DND-41 (cell line): Measurements from ENCODE around the gene GAS7.

ENCODE experiments used
- ATAC-seq: fragments of 200-7000 bp; cut with Tn5 transposase; 3 replicates; pipeline ENCODE4 v1.9.1; 2021; ENCODE audit warnings: low read depth; ENCODE audit not compliant: insufficient read depth
- DNase-seq: peaks from one replicate; pipeline ENCODE4 v3.0.0-alpha.2; 2020
- H2AFZ ChIP-seq: 2 replicates; pipeline ENCODE4 v1.6.0; 2012; ENCODE audit warnings: low read depth, low read length
- H3K27ac ChIP-seq: 2 replicates; pipeline ENCODE4 v1.5.1; 2012; ENCODE audit warnings: low read length, inconsistent platforms
- H3K27me3 ChIP-seq: fragments of 200-600 bp; sonication (generic); 2 replicates; pipeline ENCODE4 v1.6.0; 2012; ENCODE audit warnings: low read length, mild to moderate bottlenecking, inconsistent platforms; ENCODE audit not compliant: insufficient read depth, poor library complexity
- H3K36me3 ChIP-seq: 2 replicates; pipeline ENCODE4 v1.5.1; 2012; ENCODE audit warnings: low read length, inconsistent platforms; ENCODE audit not compliant: insufficient read depth
- H3K4me1 ChIP-seq: 2 replicates; pipeline ENCODE4 v1.5.1; 2012; ENCODE audit warnings: mild to moderate bottlenecking, low read length; ENCODE audit not compliant: insufficient read depth
- H3K4me2 ChIP-seq: 2 replicates; pipeline ENCODE4 v1.6.0; 2012; ENCODE audit warnings: mild to moderate bottlenecking, moderate library complexity, low read length, inconsistent platforms; ENCODE audit not compliant: insufficient read depth
- H3K4me3 ChIP-seq, 2 experiments: fragments of 200-600 bp in 1 of 2; shearing (Covaris generic) in 1 of 2; 2 replicates each; pipeline ENCODE4 v1.5.1; 2012 to 2016; ENCODE audit warnings: inconsistent platforms in 2 of 2, low read length in 2 of 2, mild to moderate bottlenecking in 2 of 2, low read depth in 1 of 2, moderate library complexity in 1 of 2
- H3K79me2 ChIP-seq: 2 replicates; pipeline ENCODE4 v1.6.0; 2012; ENCODE audit warnings: low read length, inconsistent platforms; ENCODE audit not compliant: insufficient read depth
- H3K9ac ChIP-seq: 2 replicates; pipeline ENCODE4 v1.6.0; 2012; ENCODE audit warnings: low read depth, mild to moderate bottlenecking, inconsistent platforms, low read length, moderate library complexity
- H3K9me3 ChIP-seq: 2 replicates; pipeline ENCODE4 v1.5.1; 2012; ENCODE audit warnings: low read length, moderate library complexity, mild to moderate bottlenecking, inconsistent platforms; ENCODE audit not compliant: insufficient read depth, severe bottlenecking
- H4K20me1 ChIP-seq: 2 replicates; pipeline ENCODE4 v1.6.0; 2012; ENCODE audit warnings: low read length; ENCODE audit not compliant: insufficient read depth
- CTCF ChIP-seq: IDR thresholded peaks from 2 replicates; pipeline ENCODE4 v1.5.1; 2012; ENCODE audit warnings: borderline replicate concordance, low read length, moderate library complexity, mild to moderate bottlenecking; ENCODE audit not compliant: poor library complexity, severe bottlenecking; ENCODE audit errors: extremely low read depth
- EZH2 ChIP-seq: IDR thresholded peaks from 3 replicates; pipeline ENCODE4 v1.6.1; 2012; ENCODE audit warnings: borderline replicate concordance, low read depth, mild to moderate bottlenecking, moderate library complexity, low read length, inconsistent platforms; ENCODE audit not compliant: severe bottlenecking

Gene GAS7

GRCh38 chr17:9948928-9949327 is 249.5 kb downstream of the GAS7 start:
- no peak overlapping the region for H3K27ac ChIP-seq
- no peaks in the 10 kb centered on the region for H3K79me2 ChIP-seq
- no peak overlapping the region for H2AFZ ChIP-seq
- H3K4me1 ChIP-seq: no peaks in the 10 kb centered on the region
- H3K4me3 ChIP-seq: no peak overlapping the region
- no peaks in the 10 kb centered on the region for H4K20me1 ChIP-seq
- DNase-seq (no peak), ATAC-seq (no peak)
- H3K36me3 ChIP-seq: no peaks in the 10 kb centered on the region
- TF ChIP-seq EZH2: no peak
- TF ChIP-seq CTCF: no peak
- no peak overlapping the region for H3K9ac ChIP-seq
- H3K4me2 ChIP-seq: no peak overlapping the region
- H3K27me3 ChIP-seq: no peaks in the 10 kb centered on the region
- no peaks in the 10 kb centered on the region for H3K9me3 ChIP-seq

- TF ChIP-seq EZH2: no peak
- TF ChIP-seq CTCF: no peak
- H3K4me3 ChIP-seq: no peak overlapping the region
- H3K4me2 ChIP-seq: no peak overlapping the region
- H4K20me1 ChIP-seq: no peaks in the 10 kb centered on the region
- H3K36me3 ChIP-seq: peaks cover 28% of the 10 kb centered on the region
- no peak overlapping the region for H3K9ac ChIP-seq
- no peak for DNase-seq
- no peak for ATAC-seq
- no peak overlapping the region for H3K27ac ChIP-seq
- no peaks in the 10 kb centered on the region for H3K9me3 ChIP-seq
- H3K27me3 ChIP-seq: no peaks in the 10 kb centered on the region
- no peaks in the 10 kb centered on the region for H3K79me2 ChIP-seq
- H2AFZ ChIP-seq: no peak overlapping the region
- no peaks in the 10 kb centered on the region for H3K4me1 ChIP-seq
Measured at GRCh38 chr17:9944704-9945103, 253.7 kb downstream of the GAS7 start.

GRCh38 chr17:9943343-9943742 is 255.1 kb downstream of the GAS7 start:
- Histone ChIP-seq H4K20me1 (no peaks in the 10 kb centered on the region), H2AFZ (no peak overlapping the region), H3K4me1 (no peaks in the 10 kb centered on the region), H3K27ac (no peak overlapping the region), H3K36me3 (peaks cover 37% of the 10 kb centered on the region), H3K79me2 (no peaks in the 10 kb centered on the region), H3K9ac (no peak overlapping the region), H3K27me3 (no peaks in the 10 kb centered on the region), H3K9me3 (no peaks in the 10 kb centered on the region), H3K4me3 (no peak overlapping the region), H3K4me2 (no peak overlapping the region)
- ATAC-seq (no peak), DNase-seq (no peak)
- TF ChIP-seq EZH2 (no peak), CTCF (no peak)

- Histone ChIP-seq H4K20me1 (no peaks in the 10 kb centered on the region), H3K36me3 (peaks cover 37% of the 10 kb centered on the region), H3K27ac (no peak overlapping the region), H2AFZ (no peak overlapping the region), H3K9me3 (no peaks in the 10 kb centered on the region), H3K9ac (no peak overlapping the region), H3K79me2 (no peaks in the 10 kb centered on the region), H3K4me2 (no peak overlapping the region), H3K4me3 (no peak overlapping the region), H3K4me1 (no peaks in the 10 kb centered on the region), H3K27me3 (no peaks in the 10 kb centered on the region)
- ATAC-seq (no peak), DNase-seq (no peak)
- TF ChIP-seq CTCF: no peak
- no peak for TF ChIP-seq EZH2
Measured at GRCh38 chr17:9942885-9943284, 255.5 kb downstream of the GAS7 start.
